Measurements from ENCODE around the gene ATAD3C. TPM values are rescaled to one million over a fixed set of nuclear protein-coding genes. Genes with fewer than 3 reads are reported as not detected.
A peak's percentile ranks its signal among the peaks of the same experiment; 100 is the strongest.
"Not testable (repeated sequence)": the region's sequence is repeated elsewhere in the genome, so short reads cannot be mapped to it uniquely, and the experiment has no call there.

ATAD3C gene
- total RNA-seq, 1 experiment from 2014 or later, result 3.1 TPM

DNA sequence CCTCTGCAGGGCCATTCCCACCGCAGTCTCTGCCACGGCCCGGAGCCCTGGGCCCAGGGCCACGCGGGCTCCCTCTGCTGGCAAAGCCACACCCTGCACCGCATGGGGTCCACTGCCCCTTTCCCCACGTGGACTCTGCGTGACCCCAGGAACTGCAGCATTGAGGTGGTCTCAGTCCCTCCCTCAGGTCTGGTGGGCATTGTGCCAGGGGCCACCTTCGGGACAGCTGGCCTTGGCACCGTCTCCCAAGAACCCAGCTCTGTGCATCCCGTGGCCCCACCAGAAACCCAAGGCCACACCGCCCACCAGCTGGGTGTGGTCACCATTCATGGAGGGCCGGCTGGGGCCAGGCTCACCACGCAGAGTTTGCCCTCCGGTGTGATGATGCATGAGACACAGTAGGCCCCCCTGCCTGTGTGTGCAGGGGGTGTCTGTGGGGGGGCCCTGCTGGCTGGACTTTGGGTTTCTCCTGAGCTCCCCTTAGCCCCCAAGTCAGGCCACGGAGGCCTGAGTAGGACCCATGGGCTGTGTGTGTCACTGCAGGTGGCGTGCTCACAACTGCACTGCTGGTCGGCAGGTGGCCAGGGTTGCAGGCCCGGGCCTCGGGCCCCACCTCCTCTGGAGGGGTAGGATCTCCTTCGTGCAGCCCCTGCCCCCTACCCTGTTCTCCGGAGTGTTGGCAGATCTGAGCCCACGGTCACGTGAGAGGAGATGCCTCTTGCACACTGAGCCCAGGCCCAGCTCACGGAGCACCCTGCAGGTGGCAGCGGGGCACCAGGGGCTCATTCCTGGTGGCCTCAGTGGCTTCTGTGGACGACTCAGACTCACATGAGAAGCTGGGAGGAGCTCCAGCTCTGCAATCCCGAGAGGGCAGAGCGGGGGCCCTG is 8.2 kb upstream of the ATAD3C start:
- DNase-seq (ENCODE audit: low spot score), result peak; percentile 60

DNA sequence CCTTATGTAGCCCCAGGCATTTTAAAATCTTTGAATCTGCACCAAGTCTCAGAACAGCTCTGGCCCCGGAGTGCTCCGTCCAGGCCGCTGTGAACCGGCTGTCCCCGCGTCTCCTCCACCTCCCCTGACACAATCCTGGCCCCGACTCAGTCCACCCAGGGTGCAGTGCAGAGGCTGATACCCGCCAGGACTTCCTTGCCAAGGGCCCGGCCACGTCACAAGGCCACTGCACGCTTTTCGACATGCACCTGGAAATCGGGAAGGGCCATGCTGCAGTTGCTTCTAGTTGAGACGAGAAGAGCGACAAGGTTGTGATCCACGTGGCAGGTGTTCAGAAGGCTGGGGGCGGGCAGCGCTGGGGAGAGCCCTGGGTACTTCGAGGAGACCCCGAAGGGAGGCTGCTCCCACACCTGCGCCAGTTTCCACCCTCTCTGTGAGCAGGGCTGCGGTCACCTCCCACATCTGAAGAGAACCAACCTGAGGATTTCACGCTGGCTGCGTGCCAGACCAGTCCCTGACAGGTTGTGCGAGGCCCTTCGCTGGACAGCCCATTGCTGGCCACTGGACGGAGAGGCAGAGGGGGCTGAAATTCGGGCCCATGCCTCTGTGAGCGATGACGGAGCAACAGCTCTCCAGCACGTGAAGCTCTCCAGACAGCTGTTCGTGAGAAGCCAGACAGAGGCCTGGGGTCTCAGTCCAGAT is 7.3 kb upstream of the ATAD3C start:
- no peak for DNase-seq (ENCODE audit: low spot score)

DNA sequence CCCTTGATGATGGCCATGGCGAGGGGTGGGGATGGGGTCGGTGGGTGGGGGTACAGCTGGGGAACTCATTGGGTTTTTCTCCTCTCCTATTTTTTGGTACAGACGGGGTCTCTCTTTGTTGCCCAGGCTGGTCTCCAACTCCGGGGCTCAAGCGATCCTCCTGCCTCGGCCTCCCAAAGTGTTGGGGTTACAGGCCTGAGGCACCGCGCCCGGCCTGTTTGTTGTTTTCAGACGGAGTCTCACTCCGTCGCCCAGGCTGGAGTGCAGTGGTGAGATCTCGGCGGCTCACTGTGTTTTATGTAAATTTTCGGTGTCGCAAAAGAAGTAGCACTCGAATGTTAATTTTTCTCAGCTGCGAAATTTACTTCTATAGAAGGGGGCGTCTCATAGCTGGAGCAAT is 2.9 kb upstream of the ATAD3C start:
- not testable (repeated sequence) for DNase-seq (ENCODE audit: low spot score)

DNA sequence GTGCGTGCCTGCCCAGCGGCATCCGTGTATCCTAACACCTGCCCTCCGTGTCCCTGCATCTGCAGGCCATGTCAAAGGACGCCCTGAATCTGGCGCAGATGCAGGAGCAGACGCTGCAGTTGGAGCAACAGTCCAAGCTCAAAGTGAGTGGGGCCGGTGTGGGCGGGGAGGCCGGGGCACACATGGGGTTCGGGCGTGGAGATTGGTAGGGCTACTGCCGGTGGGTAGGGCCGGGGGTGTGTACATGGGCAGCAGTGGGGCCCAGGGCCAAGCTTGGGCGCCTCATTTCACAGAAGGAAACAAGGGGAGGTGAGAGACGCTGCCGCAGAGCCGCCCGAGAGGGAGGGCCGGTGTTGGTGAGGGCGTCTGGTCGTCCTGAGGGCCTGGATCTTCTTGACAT is 1.1 kb downstream of the ATAD3C start:
- DNase-seq (ENCODE audit: low spot score), result not testable (repeated sequence)

DNA sequence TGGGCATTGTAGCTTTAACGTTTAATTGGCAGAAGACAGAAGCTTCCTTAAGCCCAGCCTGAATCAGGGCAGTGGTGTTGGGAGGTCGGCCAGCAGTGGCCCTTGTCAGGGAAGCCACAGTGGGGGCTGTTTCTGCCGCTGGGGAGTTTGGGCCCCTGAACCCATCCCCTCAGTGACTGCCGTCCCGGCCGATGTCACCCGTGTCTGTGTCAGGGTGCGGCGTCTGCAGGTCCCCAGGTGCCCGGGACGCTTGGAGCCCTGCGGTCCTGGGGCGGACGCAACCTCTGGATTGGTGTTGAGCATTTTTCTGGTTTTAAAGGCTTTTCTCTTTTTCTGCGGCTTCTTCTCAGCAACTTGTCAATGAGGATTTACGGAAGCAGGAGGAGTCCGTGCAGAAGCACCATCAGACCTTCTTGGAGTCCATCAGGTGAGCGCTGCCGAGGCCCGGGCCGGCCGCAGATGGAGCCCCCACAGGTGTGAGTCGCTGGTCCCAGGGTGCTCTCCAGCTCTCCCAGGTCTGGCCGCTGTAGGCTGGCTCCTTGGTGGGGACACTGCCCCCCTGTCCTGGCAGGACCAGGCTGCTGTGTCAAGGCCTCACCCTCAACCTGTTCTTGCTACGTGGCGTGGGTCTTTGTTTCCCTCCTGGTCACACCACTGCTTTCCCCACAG is 2.3 kb downstream of the ATAD3C start:
- DNase-seq (ENCODE audit: low spot score), result no peak

DNA sequence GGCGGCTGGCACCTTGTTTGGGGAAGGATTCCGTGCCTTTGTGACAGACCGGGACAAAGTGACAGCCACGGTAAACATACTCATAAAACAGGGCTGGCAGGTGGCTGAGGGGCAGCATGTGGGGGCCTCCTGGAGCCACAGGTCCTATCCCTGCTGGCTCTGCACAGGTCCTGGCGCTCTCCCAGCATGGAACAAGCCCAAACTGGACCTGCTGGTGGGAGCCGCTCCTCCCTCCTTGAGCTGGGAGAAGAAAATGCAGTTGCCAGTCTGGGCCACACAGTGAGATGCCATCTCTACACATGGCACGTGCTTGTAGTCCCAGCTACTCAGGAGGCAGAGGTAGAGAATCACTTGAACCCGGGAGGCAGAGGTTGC is 2.9 kb downstream of the ATAD3C start:
- DNase-seq (ENCODE audit: low spot score), result not testable (repeated sequence)

DNA sequence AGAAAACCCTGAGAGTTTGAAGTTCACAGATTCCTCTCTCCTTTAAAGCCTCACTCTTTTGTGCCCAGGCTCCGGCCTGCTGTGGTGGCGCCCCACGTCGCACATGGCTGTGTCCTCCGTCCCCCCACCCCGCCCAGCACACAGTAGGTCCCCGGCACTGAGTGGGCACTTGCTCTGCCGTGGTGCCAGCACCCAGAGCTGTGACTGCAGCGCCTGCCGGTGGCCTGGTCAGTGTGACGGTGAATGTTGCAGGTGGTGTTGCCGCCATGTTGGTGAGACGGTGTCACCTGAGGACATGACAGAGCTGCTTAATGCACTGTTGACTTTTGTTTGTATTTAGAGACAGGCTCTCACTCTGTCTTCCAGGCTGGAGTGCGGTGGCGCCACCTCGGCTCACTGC is 3.4 kb downstream of the ATAD3C start:
- DNase-seq (ENCODE audit: low spot score), result no peak

DNA sequence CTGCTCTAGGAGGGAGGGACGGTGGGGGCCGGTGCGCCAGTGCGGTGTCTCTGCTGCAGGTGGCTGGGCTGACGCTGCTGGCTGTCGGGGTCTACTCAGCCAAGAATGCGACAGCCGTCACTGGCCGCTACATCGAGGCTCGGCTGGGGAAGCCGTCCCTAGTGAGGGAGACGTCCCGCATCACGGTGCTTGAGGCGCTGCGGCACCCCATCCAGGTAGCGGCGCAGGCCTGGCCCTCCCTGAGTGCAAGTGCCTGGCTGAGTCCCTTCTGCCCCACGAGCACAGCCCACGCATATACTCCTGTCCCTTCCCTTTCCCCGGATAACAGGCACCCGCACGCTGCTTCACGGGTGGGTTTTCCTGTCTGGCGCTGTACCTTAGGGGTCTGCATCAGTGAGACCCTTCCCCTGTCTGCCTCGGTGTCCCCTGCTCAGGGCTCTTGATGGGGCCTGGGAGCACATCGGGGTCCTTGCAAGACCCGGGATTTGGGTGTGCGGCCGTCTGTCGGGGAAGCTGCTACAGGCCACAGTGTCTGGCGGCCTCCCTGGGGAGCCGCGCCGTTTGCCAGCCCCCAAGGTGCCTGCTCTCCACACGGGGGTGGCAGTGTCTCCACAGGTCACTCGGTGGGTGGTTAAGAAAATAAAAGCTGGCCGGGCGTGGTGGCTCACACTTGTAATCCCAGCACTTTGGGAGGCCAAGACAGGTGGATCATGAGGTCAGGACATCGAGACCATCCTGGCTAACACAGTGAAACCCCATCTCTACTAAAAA is 5.0 kb downstream of the ATAD3C start:
- DNase-seq (ENCODE audit: low spot score), result not testable (repeated sequence)

DNA sequence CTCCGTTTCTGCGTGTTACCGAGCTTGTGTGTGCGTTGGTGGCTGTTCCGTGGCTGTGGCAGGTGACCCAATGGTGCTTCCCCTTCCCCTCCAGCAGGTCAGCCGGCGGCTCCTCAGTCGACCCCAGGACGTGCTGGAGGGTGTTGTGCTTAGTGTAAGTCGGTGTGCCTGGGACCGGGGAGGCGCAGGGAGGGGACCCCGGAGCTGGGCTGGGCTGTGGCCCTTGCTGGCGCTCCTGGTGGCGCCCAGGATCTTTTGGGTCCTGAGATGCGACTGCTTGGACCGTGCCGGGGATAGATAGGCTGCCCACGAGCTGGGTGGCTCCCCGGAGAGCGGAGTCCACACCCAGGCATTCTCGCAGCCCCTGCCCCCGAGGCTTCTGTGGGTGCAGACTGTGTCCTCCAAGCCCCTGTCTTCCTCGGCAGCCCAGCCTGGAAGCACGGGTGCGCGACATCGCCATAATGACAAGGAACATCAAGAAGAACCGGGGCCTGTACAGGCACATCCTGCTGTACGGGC is 5.9 kb downstream of the ATAD3C start:
- no peak for DNase-seq (ENCODE audit: low spot score)

DNA sequence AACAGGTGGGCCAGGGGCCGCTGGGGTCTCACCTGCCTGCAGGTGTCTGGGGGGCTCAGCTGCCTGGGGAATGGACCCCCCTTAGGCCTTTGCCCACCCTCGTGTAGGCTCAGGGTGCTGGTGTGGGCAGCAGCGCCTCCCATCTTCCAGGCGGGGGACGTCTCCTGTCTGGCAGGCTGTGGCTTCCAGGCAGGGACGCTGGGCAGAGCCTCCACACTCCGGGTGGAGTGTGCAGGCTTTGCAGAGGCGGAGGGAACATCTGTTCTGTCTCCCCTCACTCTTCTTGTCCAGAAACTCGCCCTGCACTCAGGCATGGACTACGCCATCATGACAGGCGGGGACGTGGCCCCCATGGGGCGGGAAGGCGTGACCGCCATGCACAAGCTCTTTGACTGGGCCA is 6.4 kb downstream of the ATAD3C start:
- not testable (repeated sequence) for DNase-seq (ENCODE audit: low spot score)

DNA sequence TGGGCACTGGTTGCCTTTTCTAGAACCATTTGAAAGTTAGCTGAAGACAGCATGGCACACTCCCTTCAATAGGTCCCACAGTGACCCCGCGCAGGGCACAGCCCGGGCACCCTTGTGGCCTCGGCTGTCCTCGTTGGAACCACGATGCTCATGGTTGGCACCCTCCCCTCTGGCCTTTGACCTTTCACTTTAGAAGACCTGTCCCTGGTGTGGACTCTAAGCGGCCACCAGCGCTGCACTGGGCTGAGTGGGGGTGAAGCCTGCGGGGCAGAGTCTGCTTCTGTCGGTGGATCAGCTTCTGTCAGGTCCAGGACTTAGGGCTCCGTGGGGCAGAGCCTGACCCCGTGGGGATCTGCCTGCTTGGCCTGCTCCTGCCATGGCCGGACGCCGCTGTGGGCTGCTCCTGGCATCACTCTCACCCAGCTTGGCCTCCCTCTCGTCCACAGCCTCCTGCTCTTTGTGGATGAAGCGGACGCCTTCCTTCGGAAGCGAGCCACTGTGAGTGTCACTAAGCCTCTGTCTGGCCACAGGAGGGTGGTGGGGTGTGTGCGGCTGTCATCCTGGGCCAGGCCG is 7.3 kb downstream of the ATAD3C start:
- DNase-seq (ENCODE audit: low spot score), result not testable (repeated sequence)

DNA sequence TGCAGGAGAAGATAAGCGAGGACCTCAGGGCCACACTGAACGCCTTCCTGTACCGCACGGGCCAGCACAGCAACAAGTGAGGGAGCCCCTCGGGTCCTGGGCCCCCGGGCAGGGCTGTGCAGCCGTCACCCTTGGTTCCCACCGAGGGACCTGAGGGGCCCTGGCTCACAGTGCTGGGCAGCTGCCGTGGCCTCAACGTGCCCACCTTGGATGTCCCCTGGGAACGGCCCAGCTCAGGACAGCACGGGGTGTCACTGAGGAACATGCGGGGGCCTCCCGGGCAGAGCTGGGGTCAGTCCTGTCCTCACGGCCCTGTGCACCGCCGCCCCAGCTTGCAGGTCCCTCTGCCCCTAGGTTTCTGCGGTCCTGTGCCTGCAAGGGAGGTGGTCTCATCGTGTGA is 9.7 kb downstream of the ATAD3C start:
- DNase-seq (ENCODE audit: low spot score), result not testable (repeated sequence)

DNA sequence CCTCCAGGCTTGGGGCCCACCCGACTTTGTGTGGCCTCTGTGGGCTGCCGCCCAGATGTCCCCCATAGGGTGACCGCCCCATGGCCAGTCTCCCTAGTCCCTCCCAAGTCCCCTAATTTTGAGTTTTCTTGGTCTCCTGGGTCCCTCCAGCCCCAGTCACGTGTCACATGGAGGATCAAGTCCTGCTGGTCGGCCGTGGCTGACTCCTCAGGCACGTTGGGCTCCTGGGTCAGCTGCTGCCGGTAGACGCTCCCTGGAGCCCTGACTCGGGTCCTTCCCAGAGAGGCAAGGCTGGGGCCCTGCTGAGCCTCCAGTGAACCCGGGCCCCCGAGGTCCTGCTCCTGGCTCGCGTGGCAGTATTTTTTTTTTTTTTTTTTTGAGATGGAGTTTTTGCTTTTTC is 10.2 kb downstream of the ATAD3C start:
- DNase-seq (ENCODE audit: low spot score), result not testable (repeated sequence)

DNA sequence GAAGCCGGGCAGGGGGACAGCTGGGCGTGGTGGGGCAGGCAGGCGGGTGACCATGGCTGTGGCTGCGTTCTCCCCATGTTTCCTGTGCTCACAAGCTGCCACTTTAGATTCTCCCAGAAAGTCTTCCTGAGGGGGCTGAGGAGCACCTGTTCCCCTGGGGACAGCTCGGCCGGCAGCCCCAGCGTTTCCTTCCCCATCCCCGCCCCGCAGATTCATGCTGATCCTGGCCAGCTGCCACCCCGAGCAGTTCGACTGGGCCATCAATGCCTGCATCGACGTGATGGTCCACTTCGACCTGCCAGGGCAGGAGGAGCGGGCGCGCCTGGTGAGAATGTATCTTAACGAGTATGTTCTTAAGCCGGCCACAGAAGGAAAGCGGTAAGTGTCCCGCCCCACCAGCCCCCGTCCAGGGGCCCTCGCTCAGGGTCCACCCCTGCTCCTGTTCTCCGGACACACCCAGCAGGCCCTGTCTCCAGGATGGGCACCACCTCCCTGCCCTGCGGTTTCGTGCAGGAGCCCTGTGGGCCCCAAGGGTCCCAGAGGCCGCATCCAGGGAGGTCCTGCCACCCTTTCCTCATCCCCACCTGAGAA is 11.1 kb downstream of the ATAD3C start:
- DNase-seq (ENCODE audit: low spot score), result no peak

DNA sequence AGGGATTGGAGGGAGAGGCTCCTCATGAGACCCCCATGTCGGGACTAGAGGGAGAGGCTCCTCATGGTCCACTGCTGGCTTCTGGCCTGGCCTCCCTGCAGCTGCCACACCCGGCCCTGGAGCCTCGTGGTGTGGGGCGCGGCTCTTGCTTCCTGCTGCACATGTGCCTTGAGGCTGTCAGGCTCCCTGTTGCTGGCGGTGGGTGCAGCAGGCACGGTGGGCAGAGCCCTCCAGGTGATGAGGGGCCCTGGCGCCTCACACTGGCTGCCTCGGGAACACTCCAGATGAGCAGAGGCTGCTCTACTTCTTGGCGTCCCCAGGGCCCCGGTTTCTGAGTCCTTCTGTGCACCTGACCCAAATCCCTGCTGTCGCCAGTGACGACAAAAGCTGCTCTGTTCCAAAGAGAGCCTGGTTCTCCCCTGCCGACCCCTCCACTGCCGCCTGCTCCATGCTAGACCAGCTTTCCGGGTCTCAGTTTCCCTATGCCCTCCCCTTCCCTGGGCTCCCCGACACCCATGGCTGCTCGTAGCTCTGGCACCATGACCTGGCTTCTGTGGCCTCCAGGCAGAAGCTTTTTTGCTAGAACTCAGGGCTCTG is 12.3 kb downstream of the ATAD3C start:
- DNase-seq (ENCODE audit: low spot score), result no peak

DNA sequence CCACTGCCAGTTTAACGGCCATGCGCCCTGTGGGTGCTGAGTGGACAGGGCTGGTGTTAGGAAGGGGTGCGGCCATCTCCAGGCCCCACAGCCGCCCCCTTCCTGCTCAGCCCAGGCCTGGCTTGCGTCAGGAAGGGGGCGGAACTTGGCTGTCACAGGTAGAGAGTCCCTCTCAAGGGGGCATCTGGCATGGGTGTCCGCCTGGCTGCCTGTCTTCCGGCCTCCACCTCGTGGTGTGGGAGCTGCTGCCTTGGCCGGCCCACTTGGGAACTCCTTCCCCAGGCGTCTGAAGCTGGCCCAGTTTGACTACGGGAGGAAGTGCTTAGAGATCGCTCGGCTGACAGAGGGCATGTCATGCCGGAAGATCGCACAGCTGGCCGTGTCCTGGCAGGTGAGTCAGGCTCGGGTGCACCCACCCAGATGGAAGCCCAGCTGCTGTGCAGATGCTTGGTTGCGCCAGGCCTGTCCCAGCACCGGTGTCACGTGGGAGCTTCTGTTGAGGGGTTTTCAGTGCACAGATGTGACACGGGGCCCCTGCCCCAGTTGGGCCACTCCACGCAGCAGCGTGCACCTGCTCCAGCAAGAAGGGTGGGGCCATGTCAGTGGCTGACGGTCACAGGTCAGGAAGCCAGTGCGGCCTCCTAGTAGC is 13.0 kb downstream of the ATAD3C start:
- peak; percentile 30 for DNase-seq (ENCODE audit: low spot score)

DNA sequence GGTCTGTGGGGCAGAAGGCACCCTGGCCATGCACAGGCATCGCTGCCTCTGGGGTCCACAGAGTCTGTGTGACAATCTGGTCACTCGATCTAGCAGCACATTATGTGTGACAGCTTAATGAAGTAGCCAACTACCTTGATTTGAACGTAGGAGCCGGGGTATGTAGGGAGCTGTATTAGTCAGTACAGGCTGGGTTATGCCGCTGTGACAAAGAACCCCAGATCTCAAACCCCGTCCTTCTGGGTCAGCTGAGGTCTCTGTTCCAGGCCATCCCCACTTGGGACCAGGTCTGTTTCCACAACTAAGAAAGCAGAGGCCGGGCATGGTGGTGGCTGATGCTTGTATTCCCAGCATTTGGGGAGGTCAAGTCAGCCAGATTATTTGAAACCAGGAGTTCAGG is 13.8 kb downstream of the ATAD3C start:
- DNase-seq (ENCODE audit: low spot score), result no peak

DNA sequence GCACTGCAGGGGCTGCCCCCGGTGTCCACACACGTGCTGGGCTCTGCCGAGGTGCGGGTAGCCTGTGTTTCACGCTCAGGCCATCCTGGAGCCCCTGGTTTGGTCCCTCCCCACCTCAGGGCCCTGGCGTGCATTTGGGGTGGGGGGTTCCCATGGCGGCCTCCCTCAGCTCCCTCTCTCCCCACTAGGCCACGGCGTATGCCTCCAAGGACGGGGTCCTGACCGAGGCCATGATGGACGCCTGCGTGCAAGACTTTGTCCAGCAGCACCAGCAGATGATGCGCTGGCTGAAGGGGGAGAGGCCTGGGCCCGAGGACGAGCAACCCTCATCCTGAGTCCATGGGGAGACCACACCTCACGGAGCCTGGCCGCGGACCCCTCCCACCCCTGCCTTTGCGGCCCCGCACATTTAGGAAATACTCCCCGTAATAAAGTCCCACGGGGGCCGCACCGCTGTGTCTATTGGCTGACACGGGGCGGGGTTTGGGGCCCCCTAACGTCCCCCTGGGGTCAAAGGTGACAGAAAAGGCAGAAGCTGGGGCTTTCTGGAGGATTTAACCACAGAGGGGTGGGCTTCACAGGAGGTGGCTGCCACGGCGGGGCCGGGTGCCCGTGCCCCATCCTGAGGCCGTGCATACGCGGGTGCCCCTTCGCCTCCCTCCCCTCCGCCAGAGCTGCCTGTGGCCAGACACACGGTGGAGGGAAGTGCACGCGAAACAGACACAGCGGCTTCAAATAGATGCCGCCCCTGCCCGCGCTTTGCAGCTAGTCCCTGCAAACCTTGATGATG is 18.9 kb downstream of the ATAD3C start:
- DNase-seq (ENCODE audit: low spot score), result not testable (repeated sequence)

Measured in HT-29 (cell line).